GM12878 (cell line): ENCODE data around the gene POLR3A. TPM values are rescaled to one million over a fixed set of nuclear protein-coding genes. Genes with fewer than 3 reads are reported as not detected.

Source experiments
- ATAC-seq: fragments of 200-7000 bp; cut with Tn5 transposase; 3 replicates; pipeline ENCODE4 v1.9.1; 2020; ENCODE audit warnings: mild to moderate bottlenecking, moderate library complexity
- BruUV-seq: library from RNA; stranded (reverse); fragments of 400-500 nt; replicated peaks from 2 replicates; lab custom pipeline; 2021; lab: Mats Ljungman, UMichigan
- CTCF ChIA-PET: fragments of 300-600 bp; sonication (Branson Sonifier 250); formaldehyde crosslinking; extraction: SDS; loops from one replicate; lab custom pipeline; 2021; ENCODE audit warnings: inconsistent platforms; lab: Yijun Ruan, JAX
- POLR2A ChIA-PET: fragments of 350-600 bp; formaldehyde crosslinking; extraction: SDS; loops from one replicate; lab custom pipeline; 2021; ENCODE audit warnings: inconsistent platforms; lab: Charles Lee
- RAD21 ChIA-PET: fragments of 300-600 bp; sonication (Branson Sonifier 250); formaldehyde crosslinking; loops from one replicate; lab custom pipeline; 2023; ENCODE audit warnings: antibody characterized with exemption; ENCODE audit not compliant: unreplicated experiment; lab: Charles Lee
- SMC1A ChIA-PET: fragments of 300-600 bp; sonication (Branson Sonifier 250); formaldehyde crosslinking; loops from one replicate; lab custom pipeline; 2023; ENCODE audit not compliant: unreplicated experiment, uncharacterized antibody; lab: Charles Lee
- DNase-seq: peaks from one replicate; pipeline ENCODE4 v3.0.0-alpha.2; 2011; ENCODE audit warnings: low read depth, low spot score
- FAIRE-seq: peaks from 3 replicates; lab custom pipeline; 2011; peaks lifted over from hg19 to GRCh38; lab: Jason Lieb, UNC
- H2AFZ ChIP-seq: 2 replicates; pipeline ENCODE4 v1.6.0; 2011; ENCODE audit warnings: low read depth, low read length, control low read depth; ENCODE audit not compliant: control insufficient read depth
- H3K27ac ChIP-seq: 2 replicates; pipeline ENCODE4 v1.5.1; 2011; ENCODE audit warnings: control low read depth; ENCODE audit not compliant: control insufficient read depth, insufficient read depth
- H3K27me3 ChIP-seq, 2 experiments: replicated peaks in 1 of 2; 2 replicates each; pipeline versions ENCODE4 v1.6.0 to v1.6.1; 2011; ENCODE audit warnings: low read length in 1 of 2; ENCODE audit not compliant: control insufficient read depth in 2 of 2, insufficient read depth in 2 of 2
- H3K36me3 ChIP-seq, 2 experiments: 2 replicates each; pipeline ENCODE4 v1.5.1; 2011; ENCODE audit warnings: low read length in 1 of 2; ENCODE audit not compliant: control insufficient read depth in 2 of 2, insufficient read depth in 2 of 2
- H3K4me1 ChIP-seq: 2 replicates; pipeline ENCODE4 v1.6.1; 2011; ENCODE audit warnings: mild to moderate bottlenecking, low read length, moderate library complexity, mixed read lengths; ENCODE audit not compliant: control insufficient read depth, insufficient read depth
- H3K4me2 ChIP-seq: 2 replicates; pipeline ENCODE4 v1.6.0; 2011; ENCODE audit warnings: control low read depth; ENCODE audit not compliant: control insufficient read depth, insufficient read depth
- H3K4me3 ChIP-seq: fragments of 200-600 bp; sonication (generic); 2 replicates; pipeline ENCODE4 v1.5.1; 2016
- H3K79me2 ChIP-seq: 2 replicates; pipeline ENCODE4 v1.6.0; 2011; ENCODE audit warnings: low read length; ENCODE audit not compliant: control insufficient read depth, insufficient read depth
- H3K9ac ChIP-seq: 2 replicates; pipeline ENCODE4 v1.8.0; 2011; ENCODE audit warnings: low read length, control low read depth, mixed read lengths; ENCODE audit not compliant: control insufficient read depth, insufficient read depth
- H3K9me3 ChIP-seq: replicated peaks from 3 replicates; pipeline ENCODE4 v1.5.1; 2011; ENCODE audit warnings: mild to moderate bottlenecking, low read length; ENCODE audit not compliant: control insufficient read depth, insufficient read depth
- H4K20me1 ChIP-seq: 2 replicates; pipeline ENCODE4 v1.6.0; 2011; ENCODE audit not compliant: control insufficient read depth, insufficient read depth
- BRCA1 ChIP-seq: IDR thresholded peaks from 2 replicates; pipeline ENCODE4 v1.6.1; 2011; ENCODE audit warnings: low read depth, low read length, improper control_type of control experiment
- CEBPZ ChIP-seq: fragments of 150-350 bp; IDR thresholded peaks from 2 replicates; pipeline ENCODE4 v1.6.1; 2016; ENCODE audit warnings: low read depth, low read length
- FOXM1 ChIP-seq: IDR thresholded peaks from 2 replicates; pipeline ENCODE4 v1.6.1; 2012; ENCODE audit warnings: low read depth, mild to moderate bottlenecking, inconsistent platforms, low read length, moderate library complexity
- HCFC1 ChIP-seq: fragments of 150-350 bp; IDR thresholded peaks from 2 replicates; pipeline ENCODE4 v1.6.1; 2014; ENCODE audit warnings: low read length
- JUND ChIP-seq: IDR thresholded peaks from 2 replicates; pipeline ENCODE4 v1.6.1; 2012; ENCODE audit warnings: low read depth, mild to moderate bottlenecking, low read length, improper control_type of control experiment, moderate library complexity
- KDM1A ChIP-seq: fragments of 200-600 bp; sonication (generic); IDR thresholded peaks from 2 replicates; pipeline ENCODE4 v1.6.1; 2016; ENCODE audit warnings: borderline replicate concordance
- MTA3 ChIP-seq: IDR thresholded peaks from 2 replicates; pipeline ENCODE4 v1.6.1; 2012; ENCODE audit warnings: low read length, inconsistent platforms, borderline replicate concordance
- MYB ChIP-seq: fragments of 150-350 bp; IDR thresholded peaks from 2 replicates; pipeline ENCODE4 v1.6.1; 2014; ENCODE audit warnings: mild to moderate bottlenecking, low read depth, low read length, borderline replicate concordance
- MYC ChIP-seq: IDR thresholded peaks from 2 replicates; pipeline ENCODE4 v1.6.1; 2011; ENCODE audit warnings: mild to moderate bottlenecking, low read length, moderate library complexity, inconsistent platforms; ENCODE audit not compliant: insufficient read depth, insufficient replicate concordance, insufficient read length, severe bottlenecking
- NFYA ChIP-seq: IDR thresholded peaks from 2 replicates; pipeline ENCODE4 v1.6.1; 2011; ENCODE audit warnings: low read depth, mild to moderate bottlenecking, low read length, improper control_type of control experiment, borderline replicate concordance
- PML ChIP-seq: IDR thresholded peaks from 2 replicates; pipeline ENCODE4 v1.6.1; 2012; ENCODE audit warnings: low read length, inconsistent platforms
- POLR2A ChIP-seq: IDR thresholded peaks from 2 replicates; pipeline ENCODE4 v1.6.1; 2011; ENCODE audit warnings: low read depth, mild to moderate bottlenecking, low read length
- PRDM15 ChIP-seq: fragments of 450-650 bp; formaldehyde crosslinking; IDR thresholded peaks from 2 replicates; pipeline ENCODE4 v1.4.0; 2020; ENCODE audit warnings: mild to moderate bottlenecking, moderate library complexity
- RELA ChIP-seq: fragments of 450-650 bp; IDR thresholded peaks from 2 replicates; pipeline ENCODE4 v1.8.0; 2014; ENCODE audit warnings: borderline replicate concordance; ENCODE audit not compliant: partially characterized antibody
- RUNX3 ChIP-seq: IDR thresholded peaks from 2 replicates; pipeline ENCODE4 v1.6.1; 2012; ENCODE audit warnings: low read length, inconsistent platforms
- SMC3 ChIP-seq: IDR thresholded peaks from 2 replicates; pipeline ENCODE4 v1.6.1; 2011; ENCODE audit warnings: low read length, improper control_type of control experiment, borderline replicate concordance
- SUZ12 ChIP-seq: fragments of 200-600 bp; sonication (generic); IDR thresholded peaks from one replicate; pipeline ENCODE4 v1.6.1; 2018; ENCODE audit warnings: antibody characterized with exemption, mild to moderate bottlenecking; ENCODE audit not compliant: unreplicated experiment
- WGBS: methylation state at CpG from one replicate; pipeline ENCODE4 v1.1.6; 2016; ENCODE audit warnings: low lambda C conversion rate; ENCODE audit not compliant: insufficient replicate concordance, insufficient coverage; ENCODE audit errors: missing lambda C conversion rate; 5-methylcytosine and 5-hydroxymethylcytosine counted together
- in situ Hi-C: fragments of 300-500 bp; cut with MboI; formaldehyde crosslinking; loops from 9 replicates; pipeline ENCODE4 v1.14.3; 2018; ENCODE audit warnings: mixed read lengths
- intact Hi-C: fragments of 100-400 bp; cut with micrococcal nuclease; formaldehyde crosslinking; loops from one replicate; pipeline ENCODE4 v1.14.2; 2022; ENCODE audit not compliant: unreplicated experiment
- polyA plus RNA-seq, 11 experiments: library from polyadenylated mRNA; depleted of rRNA in 4 of 11; unstranded in 6 of 11; stranded (reverse) in 5 of 11; fragments of >200 nt; fragmentation: Nextera tagmentation in 4 of 11; fragmentation: Illumina TruSeq in 1 of 11; extraction: Ambion mirVana in 4 of 11; extraction: Trizol in 1 of 11; gene quantifications; 1 replicate in 1 of 11; 2 replicates in 10 of 11; pipeline versions ENCODE4 v1.2.1 to v1.2.3, GENCODE V29; 2011 to 2016; ENCODE audit warnings: inconsistent platforms in 2 of 11, missing spikeins in 2 of 11, low read depth in 1 of 11
- total RNA-seq, 4 experiments: library from RNA; depleted of rRNA in 3 of 4; stranded (reverse); fragments of >200 nt in 3 of 4; fragmentation: Illumina TruSeq in 1 of 4; extraction: Trizol in 1 of 4; gene quantifications; 2 replicates each; pipeline versions ENCODE4 v1.2.1 to v1.2.3, GENCODE V29; 2013 to 2021

Gene POLR3A
- total and polyA plus RNA-seq, 10 of the 15 experiments (the other 5 are each of a cell fraction or from before 2014, with no cell fraction given): 5.4 to 20.4 (median 14.4) TPM

GRCh38 chr10:77941790-77942189 lies 87.5 kb downstream of the POLR3A start:
- no peak for FAIRE-seq
- no peak overlapping the region for H2AFZ ChIP-seq
- no peak overlapping the region for H3K9ac ChIP-seq
- H4K20me1 ChIP-seq: no peaks in the 10 kb centered on the region
- POLR2A ChIA-PET: no interaction called here
- in situ Hi-C loops (no loop called here), intact Hi-C loops (no loop called here)
- CTCF ChIA-PET: interaction anchor here (0.6 kb wide), 1 partner anchor 27 kb away, joined by 3 read pairs; no protein-coding TSS in a partner anchor
- H3K4me1 ChIP-seq: no peaks in the 10 kb centered on the region
- SMC1A ChIA-PET: interaction anchor here (0.6 to 0.7 kb wide), 2 partner anchors 390 to 776 kb away, joined by 3 to 4 read pairs; no protein-coding TSS in a partner anchor
- BruUV-seq: no TSS peak
- no peaks in the 10 kb centered on the region for H3K36me3 ChIP-seq
- RAD21 ChIA-PET: no interaction called here
- H3K4me2 ChIP-seq: no peak overlapping the region
- WGBS: 59% methylated on average over 5 of the region's 6 CpGs
- no peak overlapping the region for H3K27ac ChIP-seq
- no peaks in the 10 kb centered on the region for H3K27me3 ChIP-seq
- DNase-seq: no peak
- no peak overlapping the region for H3K4me3 ChIP-seq
- no peaks in the 10 kb centered on the region for H3K79me2 ChIP-seq
- no peak for ATAC-seq
- H3K9me3 ChIP-seq: no peaks in the 10 kb centered on the region
- no peak for TF ChIP-seq MTA3
- TF ChIP-seq NFYA: no peak
- no peak for TF ChIP-seq SUZ12
- TF ChIP-seq KDM1A: no peak
- no peak for TF ChIP-seq MYC
- TF ChIP-seq SMC3: no peak
- no peak for TF ChIP-seq PRDM15 (CRISPR knock-in tag)
- no peak for TF ChIP-seq RUNX3
- TF ChIP-seq MYB: no peak
- TF ChIP-seq BRCA1: no peak
- no peak for TF ChIP-seq PML
- no peak for TF ChIP-seq FOXM1
- TF ChIP-seq RELA: no peak
- no peak for TF ChIP-seq CEBPZ
- no peak for TF ChIP-seq POLR2A
- TF ChIP-seq HCFC1: no peak
- no peak for TF ChIP-seq JUND
